GM12801 (cell line): ENCODE data around the gene PIGP.

ENCODE experiments used
- TF ChIP-seq, protein P1 (sequence below): IDR thresholded peaks from one replicate; pipeline ENCODE4 v1.5.1; 2011; ENCODE audit warnings: control low read depth; ENCODE audit not compliant: insufficient read length; ENCODE audit errors: extremely low read depth

PIGP gene

DNA sequence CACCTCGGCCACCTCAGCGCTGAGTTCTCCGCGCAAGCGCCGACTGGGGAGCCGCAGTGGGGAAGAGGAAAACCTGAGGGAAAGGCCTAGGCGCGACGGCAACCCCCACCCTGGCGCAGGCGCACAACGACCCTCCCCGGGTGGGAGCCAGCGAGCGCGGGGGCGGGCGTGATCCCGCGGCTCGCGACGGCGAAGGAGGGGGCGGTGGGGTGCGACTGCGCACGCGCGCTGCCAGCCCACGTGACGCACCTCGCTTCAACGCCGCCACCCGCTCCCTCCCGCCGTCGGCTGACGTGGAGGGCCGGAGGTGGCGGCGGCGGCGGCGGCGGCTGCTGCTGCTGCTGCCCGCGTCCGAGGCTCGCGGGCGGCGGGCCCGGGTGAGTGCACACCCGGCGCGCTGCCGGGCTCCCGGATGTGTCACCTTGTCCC lies at the start of gene PIGP, which contains the start of gene TTC3:
Gene PIGP (minus strand): TSS at position 84 of the 429 bp plus-strand sequence. CDS start 556 bp downstream, outside the sequence.
Gene TTC3 (plus strand): TSS at position 267 of the 429 bp plus-strand sequence. CDS start 14,004 bp downstream, outside the sequence.
- TF ChIP-seq, protein P1, sequence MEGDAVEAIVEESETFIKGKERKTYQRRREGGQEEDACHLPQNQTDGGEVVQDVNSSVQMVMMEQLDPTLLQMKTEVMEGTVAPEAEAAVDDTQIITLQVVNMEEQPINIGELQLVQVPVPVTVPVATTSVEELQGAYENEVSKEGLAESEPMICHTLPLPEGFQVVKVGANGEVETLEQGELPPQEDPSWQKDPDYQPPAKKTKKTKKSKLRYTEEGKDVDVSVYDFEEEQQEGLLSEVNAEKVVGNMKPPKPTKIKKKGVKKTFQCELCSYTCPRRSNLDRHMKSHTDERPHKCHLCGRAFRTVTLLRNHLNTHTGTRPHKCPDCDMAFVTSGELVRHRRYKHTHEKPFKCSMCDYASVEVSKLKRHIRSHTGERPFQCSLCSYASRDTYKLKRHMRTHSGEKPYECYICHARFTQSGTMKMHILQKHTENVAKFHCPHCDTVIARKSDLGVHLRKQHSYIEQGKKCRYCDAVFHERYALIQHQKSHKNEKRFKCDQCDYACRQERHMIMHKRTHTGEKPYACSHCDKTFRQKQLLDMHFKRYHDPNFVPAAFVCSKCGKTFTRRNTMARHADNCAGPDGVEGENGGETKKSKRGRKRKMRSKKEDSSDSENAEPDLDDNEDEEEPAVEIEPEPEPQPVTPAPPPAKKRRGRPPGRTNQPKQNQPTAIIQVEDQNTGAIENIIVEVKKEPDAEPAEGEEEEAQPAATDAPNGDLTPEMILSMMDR: no peak

DNA sequence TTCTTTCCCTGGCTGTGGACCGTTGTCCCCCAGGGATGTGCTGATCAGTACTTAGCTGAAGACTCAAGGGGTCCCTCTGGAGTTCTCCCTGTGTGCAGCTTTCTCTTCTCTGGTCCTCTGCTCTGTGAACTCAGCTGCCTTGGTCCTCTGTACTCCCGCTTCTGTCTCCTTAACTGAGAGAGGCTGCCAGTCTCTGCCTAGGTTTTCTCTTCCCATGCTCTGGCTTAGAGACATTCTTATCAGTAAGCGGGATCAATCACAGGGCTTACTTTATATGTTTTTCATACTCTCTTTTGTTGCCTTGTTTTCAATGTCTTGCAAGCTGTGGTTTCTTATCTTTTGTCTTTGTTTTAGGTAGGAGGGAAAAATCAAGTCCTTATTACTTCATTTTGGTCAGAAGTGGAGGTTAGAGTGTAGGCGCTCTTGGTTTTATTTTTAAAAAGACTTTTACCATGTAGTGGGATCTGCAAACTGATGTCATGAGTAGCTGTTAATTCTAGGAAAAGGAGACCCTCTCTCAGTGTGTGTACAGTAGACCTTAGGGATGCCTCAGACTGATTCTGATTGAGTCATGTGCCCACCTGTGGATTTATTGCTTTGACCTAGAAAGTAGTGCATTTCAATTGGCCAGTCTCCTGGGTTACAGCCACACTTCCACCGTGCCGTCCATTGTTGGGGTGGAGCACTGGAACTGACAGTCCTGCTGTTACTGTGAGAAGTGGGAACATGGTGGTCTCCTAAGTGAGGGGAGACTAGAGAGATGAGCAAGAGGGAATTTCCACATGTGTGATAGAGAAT lies 46.7 kb upstream of the PIGP start:
- TF ChIP-seq, protein P1: no peak

DNA sequence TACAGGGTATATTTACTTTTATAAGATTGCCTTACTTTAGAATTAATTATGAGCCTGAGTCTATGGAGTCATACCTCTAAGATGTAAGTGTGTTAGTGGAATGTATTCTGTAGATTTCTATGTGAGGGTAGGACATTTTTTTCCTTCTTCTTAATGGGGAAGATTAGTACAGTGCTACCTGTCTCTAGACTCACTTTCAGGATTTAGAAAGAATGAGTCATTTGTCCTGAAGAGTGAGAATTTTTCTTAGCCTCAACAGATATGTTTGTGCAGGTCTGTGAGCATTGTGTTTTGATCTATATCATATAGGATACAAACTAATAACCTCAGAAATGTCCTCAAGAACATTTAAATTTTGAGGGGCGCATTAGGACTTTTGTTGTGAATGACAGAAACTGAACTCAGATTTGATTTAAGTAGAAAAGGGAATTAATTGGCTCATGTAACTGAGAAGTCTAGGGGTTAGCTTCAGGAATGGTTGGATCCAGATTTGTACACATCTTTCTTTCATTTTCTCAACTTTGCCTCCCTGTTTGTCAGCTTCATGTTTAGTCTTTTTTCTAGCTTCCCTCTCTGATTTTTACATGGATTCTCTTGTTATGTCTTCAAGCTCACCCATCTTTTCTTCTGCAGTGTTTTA lies 45.4 kb upstream of the PIGP start:
- TF ChIP-seq, protein P1: no peak

DNA sequence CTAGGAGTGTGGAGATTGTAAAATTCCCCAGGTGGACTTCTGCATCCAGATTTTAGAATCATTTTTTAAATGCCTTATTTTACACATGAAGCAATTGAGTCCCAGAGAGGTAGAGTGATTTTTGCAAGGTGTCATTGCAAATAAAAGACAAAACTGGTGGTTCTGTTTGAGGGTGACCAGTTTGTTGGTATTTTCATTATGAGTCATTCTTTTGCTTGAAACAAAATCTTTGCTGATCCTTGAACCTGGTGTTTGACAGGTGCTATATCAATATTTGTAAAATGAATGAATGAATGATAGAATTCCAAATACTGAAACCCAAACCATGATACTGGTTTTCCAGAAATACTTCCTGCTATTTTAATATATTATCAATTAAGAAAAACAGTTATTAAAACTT lies 44.3 kb upstream of the PIGP start:
- TF ChIP-seq, protein P1: no peak

DNA sequence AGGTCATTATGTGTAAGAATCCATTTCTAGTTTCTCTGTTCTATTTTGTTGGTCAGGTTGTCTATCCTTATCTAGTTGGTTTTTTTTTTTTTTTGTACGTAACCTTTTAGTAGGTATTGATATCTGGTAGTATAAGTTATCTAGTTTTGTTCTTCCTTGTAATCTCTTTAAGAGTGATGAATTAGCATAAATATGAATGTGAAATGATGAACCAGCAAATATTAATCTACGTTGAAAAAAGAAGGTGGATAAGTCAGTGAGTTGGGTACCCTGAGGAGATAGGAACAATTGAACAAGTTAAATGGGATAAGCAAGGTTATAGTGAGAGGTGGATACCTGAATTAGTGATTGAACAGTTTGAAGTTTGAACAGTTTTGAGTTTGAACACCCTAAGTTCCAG lies 34.1 kb upstream of the PIGP start:
- TF ChIP-seq, protein P1: no peak

DNA sequence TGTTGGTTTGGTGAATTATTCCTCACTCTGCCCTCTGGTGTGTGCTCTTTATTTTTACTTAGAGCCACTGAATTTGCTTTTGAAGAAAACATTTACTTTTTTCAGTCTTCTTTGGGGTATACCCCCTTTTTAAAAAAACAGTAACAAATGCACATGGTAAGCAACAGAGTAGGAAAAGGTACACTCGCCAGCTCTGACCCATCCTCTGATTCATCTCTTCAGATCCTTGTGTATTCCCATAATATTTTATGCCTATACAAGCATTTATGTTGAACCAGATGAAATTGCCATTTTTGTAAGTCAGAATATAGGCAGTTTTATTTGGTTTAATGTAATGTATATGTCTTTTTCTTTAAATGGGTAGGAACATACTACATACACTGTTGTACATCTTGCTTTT lies 28.5 kb upstream of the PIGP start:
- TF ChIP-seq, protein P1: no peak

DNA sequence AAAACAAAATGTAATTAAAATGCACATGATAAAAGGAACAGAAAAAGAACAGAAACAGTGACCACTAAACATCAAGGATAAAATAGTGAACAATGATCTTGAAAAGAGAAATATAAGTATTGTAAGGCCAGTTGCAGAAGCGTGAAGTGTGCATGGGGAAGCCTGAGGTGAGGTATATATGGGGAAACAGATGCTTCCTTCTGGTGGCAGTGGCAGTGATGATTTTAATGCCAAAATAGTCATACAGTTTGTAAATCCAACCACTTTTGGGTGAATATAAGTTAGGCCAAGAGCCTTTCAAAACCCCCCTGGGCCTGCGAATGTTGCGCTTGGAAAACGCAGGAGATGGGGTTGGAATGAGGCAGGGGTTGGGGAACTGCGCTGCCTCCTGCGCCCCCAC lies 27.4 kb upstream of the PIGP start:
- TF ChIP-seq, protein P1: no peak
